IMR-90 (cell line): ENCODE results near the gene PALM.

Source experiments
- ELK1 ChIP-seq: fragments of 150-350 bp; IDR thresholded peaks from 2 replicates; pipeline ENCODE4 v1.6.1; 2016; ENCODE audit warnings: low read depth, mild to moderate bottlenecking, low read length, moderate library complexity, borderline replicate concordance
- POLR2A ChIP-seq: IDR thresholded peaks from 2 replicates; pipeline ENCODE4 v1.6.1; 2012; ENCODE audit warnings: mild to moderate bottlenecking, low read depth, low read length
- SMC3 ChIP-seq: fragments of 150-350 bp; IDR thresholded peaks from 2 replicates; pipeline ENCODE4 v1.6.1; 2016; ENCODE audit warnings: low read depth, mild to moderate bottlenecking, antibody characterized with exemption, low read length, moderate library complexity
- TF ChIP-seq, protein P1 (sequence below): conservative IDR thresholded peaks from 2 replicates; pipeline ENCODE4 v1.5.1; 2012; ENCODE audit warnings: mild to moderate bottlenecking, low read depth, low read length, improper control_type of control experiment

- TF ChIP-seq, protein P1, sequence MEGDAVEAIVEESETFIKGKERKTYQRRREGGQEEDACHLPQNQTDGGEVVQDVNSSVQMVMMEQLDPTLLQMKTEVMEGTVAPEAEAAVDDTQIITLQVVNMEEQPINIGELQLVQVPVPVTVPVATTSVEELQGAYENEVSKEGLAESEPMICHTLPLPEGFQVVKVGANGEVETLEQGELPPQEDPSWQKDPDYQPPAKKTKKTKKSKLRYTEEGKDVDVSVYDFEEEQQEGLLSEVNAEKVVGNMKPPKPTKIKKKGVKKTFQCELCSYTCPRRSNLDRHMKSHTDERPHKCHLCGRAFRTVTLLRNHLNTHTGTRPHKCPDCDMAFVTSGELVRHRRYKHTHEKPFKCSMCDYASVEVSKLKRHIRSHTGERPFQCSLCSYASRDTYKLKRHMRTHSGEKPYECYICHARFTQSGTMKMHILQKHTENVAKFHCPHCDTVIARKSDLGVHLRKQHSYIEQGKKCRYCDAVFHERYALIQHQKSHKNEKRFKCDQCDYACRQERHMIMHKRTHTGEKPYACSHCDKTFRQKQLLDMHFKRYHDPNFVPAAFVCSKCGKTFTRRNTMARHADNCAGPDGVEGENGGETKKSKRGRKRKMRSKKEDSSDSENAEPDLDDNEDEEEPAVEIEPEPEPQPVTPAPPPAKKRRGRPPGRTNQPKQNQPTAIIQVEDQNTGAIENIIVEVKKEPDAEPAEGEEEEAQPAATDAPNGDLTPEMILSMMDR = no peak
- TF ChIP-seq ELK1 (no peak), POLR2A (no peak), SMC3 (no peak)
Measured at GRCh38 chr19:768424-768823, 59.7 kb downstream of the PALM start.
